Trophoblast cell (in vitro differentiated cells and primary cell): Measurements from ENCODE around the gene CYP46A1.

Experiments
- DNase-seq, 2 donors: peaks; one replicate each; pipeline ENCODE4 v3.0.0-alpha.2; 2016
- H2AFZ ChIP-seq: 2 replicates; pipeline ENCODE4 v1.6.1; 2013; ENCODE audit warnings: low read length, moderate library complexity, mild to moderate bottlenecking; ENCODE audit not compliant: insufficient read depth, poor library complexity
- H2AK5ac ChIP-seq: 2 replicates; pipeline ENCODE4 v1.6.1; 2013; ENCODE audit warnings: mild to moderate bottlenecking, low read length
- H2BK120ac ChIP-seq: 2 replicates; pipeline ENCODE4 v1.6.1; 2013; ENCODE audit warnings: low read length, mild to moderate bottlenecking, moderate library complexity; ENCODE audit not compliant: insufficient read depth, poor library complexity
- H2BK12ac ChIP-seq: 2 replicates; pipeline ENCODE4 v1.6.1; 2013; ENCODE audit warnings: mild to moderate bottlenecking, low read length, moderate library complexity
- H2BK5ac ChIP-seq: 2 replicates; pipeline ENCODE4 v1.6.1; 2013; ENCODE audit warnings: low read length, low read depth, moderate library complexity, mild to moderate bottlenecking; ENCODE audit not compliant: poor library complexity
- H3K14ac ChIP-seq: 2 replicates; pipeline ENCODE4 v1.6.1; 2013; ENCODE audit warnings: mild to moderate bottlenecking, low read length
- H3K18ac ChIP-seq: 2 replicates; pipeline ENCODE4 v1.6.1; 2013; ENCODE audit warnings: mild to moderate bottlenecking, low read length
- H3K23ac ChIP-seq: 2 replicates; pipeline ENCODE4 v1.6.1; 2013; ENCODE audit warnings: low read length
- H3K27ac ChIP-seq: 2 replicates; pipeline ENCODE4 v1.5.1; 2013; ENCODE audit warnings: low read depth, mild to moderate bottlenecking, inconsistent platforms, low read length, moderate library complexity
- H3K27me3 ChIP-seq: 2 replicates; pipeline ENCODE4 v1.6.1; 2013; ENCODE audit warnings: inconsistent platforms, mild to moderate bottlenecking, low read length, moderate library complexity; ENCODE audit not compliant: insufficient read depth
- H3K36me3 ChIP-seq, 2 experiments: 1 replicate in 1 of 2; 2 replicates in 1 of 2; pipeline ENCODE4 v1.6.1; 2013; ENCODE audit warnings: low read length in 2 of 2, mild to moderate bottlenecking in 2 of 2, moderate library complexity in 1 of 2; ENCODE audit not compliant: insufficient read depth in 2 of 2, control insufficient read depth in 1 of 2
- H3K4ac ChIP-seq: 2 replicates; pipeline ENCODE4 v1.6.1; 2013; ENCODE audit warnings: low read depth, mild to moderate bottlenecking, low read length, moderate library complexity
- H3K4me1 ChIP-seq, 2 experiments: 1 replicate in 1 of 2; 2 replicates in 1 of 2; pipeline ENCODE4 v1.6.1; 2013; ENCODE audit warnings: low read length in 2 of 2, mild to moderate bottlenecking in 2 of 2, moderate library complexity in 1 of 2; ENCODE audit not compliant: insufficient read depth in 2 of 2, control insufficient read depth in 1 of 2
- H3K4me2 ChIP-seq: 2 replicates; pipeline ENCODE4 v1.6.1; 2013; ENCODE audit warnings: inconsistent platforms, mild to moderate bottlenecking, low read length, moderate library complexity
- H3K4me3 ChIP-seq: 2 replicates; pipeline ENCODE4 v1.5.1; 2013; ENCODE audit warnings: mild to moderate bottlenecking, low read depth, low read length, inconsistent platforms
- H3K79me1 ChIP-seq: one replicate; pipeline ENCODE4 v1.6.1; 2013; ENCODE audit warnings: low read length
- H3K79me2 ChIP-seq: 2 replicates; pipeline ENCODE4 v1.6.1; 2013; ENCODE audit warnings: low read length, mild to moderate bottlenecking; ENCODE audit not compliant: control insufficient read depth, insufficient read depth, poor library complexity
- H3K9ac ChIP-seq: 2 replicates; pipeline ENCODE4 v1.6.1; 2013; ENCODE audit warnings: mild to moderate bottlenecking, low read length
- H3K9me3 ChIP-seq: 2 replicates; pipeline ENCODE4 v1.6.1; 2013; ENCODE audit warnings: low read depth, mild to moderate bottlenecking, control low read depth, inconsistent platforms, low read length; ENCODE audit not compliant: insufficient read depth
- H4K12ac ChIP-seq: 2 replicates; pipeline ENCODE4 v1.6.1; 2013; ENCODE audit warnings: low read depth, mild to moderate bottlenecking, low read length, moderate library complexity
- H4K8ac ChIP-seq: 2 replicates; pipeline ENCODE4 v1.6.1; 2013; ENCODE audit warnings: low read depth, mild to moderate bottlenecking, low read length, moderate library complexity
- H4K91ac ChIP-seq: one replicate; pipeline ENCODE4 v1.6.1; 2013; ENCODE audit warnings: low read depth, mild to moderate bottlenecking, low read length, moderate library complexity
- WGBS: extraction: QIAGEN DNeasy Blood & Tissue Kit; methylation state at CpG from one replicate; pipeline ENCODE4 v1.1.7; 2013; ENCODE audit warnings: missing lambda C conversion rate; ENCODE audit not compliant: insufficient read length, insufficient coverage; ENCODE audit errors: extremely low coverage; 5-methylcytosine and 5-hydroxymethylcytosine counted together

CYP46A1 gene

GRCh38 chr14:99764222-99764706 lies 80.2 kb downstream of the CYP46A1 start:
- Histone ChIP-seq H2AFZ (no peak overlapping the region), H3K27ac (no peak overlapping the region), H2BK5ac (no peak overlapping the region), H3K27me3 (no peaks in the 10 kb centered on the region), H3K79me1 (no peaks in the 10 kb centered on the region), H2BK120ac (no peak overlapping the region), H3K4ac (no peak overlapping the region), H3K79me2 (no peaks in the 10 kb centered on the region), H4K91ac (no peak overlapping the region), H4K12ac (no peak overlapping the region), H4K8ac (no peak overlapping the region), H2AK5ac (no peak overlapping the region), H3K14ac (no peak overlapping the region), H3K23ac (no peak overlapping the region), H3K9ac (no peak overlapping the region), H3K4me1 (no peaks in the 10 kb centered on the region), H3K4me3 (no peak overlapping the region), H3K36me3 (no peaks in the 10 kb centered on the region), H3K4me2 (no peak overlapping the region), H3K18ac (no peak overlapping the region), H2BK12ac (no peak overlapping the region), H3K9me3 (no peaks in the 10 kb centered on the region)
- no peak for DNase-seq
- WGBS, result no CpG with 5 or more reads among the region's 11 CpGs

DNA sequence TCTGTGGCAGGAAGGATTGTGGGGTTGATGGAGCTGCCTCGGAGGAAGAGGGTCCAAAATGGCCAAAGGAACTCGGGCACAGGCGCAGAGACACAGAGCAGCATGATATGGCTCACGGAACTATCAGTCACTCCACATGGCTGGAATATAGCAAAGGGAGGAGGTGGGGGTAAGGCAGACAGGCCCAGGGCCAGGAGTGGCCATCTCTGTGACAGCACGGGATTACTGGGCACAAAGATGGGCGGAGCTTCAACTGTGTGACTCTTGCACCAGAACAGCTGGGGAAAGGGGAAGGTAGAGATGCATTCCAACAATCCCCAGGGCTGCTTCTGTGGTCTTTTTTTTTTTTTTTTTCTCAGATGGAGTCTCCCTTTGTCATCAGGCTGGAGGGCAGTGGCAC lies 84.3 kb downstream of the CYP46A1 start:
- Histone ChIP-seq H3K79me2 (no peaks in the 10 kb centered on the region), H3K27ac (no peak overlapping the region), H2AFZ (no peak overlapping the region), H3K9ac (no peak overlapping the region), H2BK12ac (no peak overlapping the region), H2BK120ac (no peak overlapping the region), H3K23ac (no peak overlapping the region), H3K4me2 (no peak overlapping the region), H3K14ac (no peak overlapping the region), H2AK5ac (no peak overlapping the region), H3K9me3 (no peaks in the 10 kb centered on the region), H4K91ac (no peak overlapping the region), H3K36me3 (no peaks in the 10 kb centered on the region), H3K79me1 (no peaks in the 10 kb centered on the region), H3K4ac (no peak overlapping the region), H3K18ac (no peak overlapping the region), H3K4me1 (peaks cover under 1 to 7% of the 10 kb centered on the region in 2 experiments), H4K8ac (no peak overlapping the region), H3K27me3 (no peaks in the 10 kb centered on the region), H2BK5ac (no peak overlapping the region), H4K12ac (no peak overlapping the region), H3K4me3 (no peak overlapping the region)
- WGBS, result no CpG with 5 or more reads among the region's 6 CpGs
- DNase-seq, result no peak

GRCh38 chr14:99769123-99769522 lies 85.0 kb downstream of the CYP46A1 start:
- no peaks in the 10 kb centered on the region for H3K79me1 ChIP-seq
- no peak overlapping the region for H3K18ac ChIP-seq
- no peak overlapping the region for H3K4ac ChIP-seq
- no peak for DNase-seq
- no peak overlapping the region for H3K14ac ChIP-seq
- H2BK5ac ChIP-seq, result no peak overlapping the region
- H2AK5ac ChIP-seq, result no peak overlapping the region
- H4K12ac ChIP-seq, result no peak overlapping the region
- H3K4me1 ChIP-seq, result peaks cover 6 to 11% of the 10 kb centered on the region in 2 experiments
- WGBS, result no CpG with 5 or more reads among the region's 6 CpGs
- no peak overlapping the region for H2AFZ ChIP-seq
- H3K27ac ChIP-seq, result no peak overlapping the region
- no peaks in the 10 kb centered on the region for H3K27me3 ChIP-seq
- H3K23ac ChIP-seq, result no peak overlapping the region
- H2BK120ac ChIP-seq, result no peak overlapping the region
- no peaks in the 10 kb centered on the region for H3K9me3 ChIP-seq
- no peak overlapping the region for H4K8ac ChIP-seq
- H3K9ac ChIP-seq, result no peak overlapping the region
- H3K4me2 ChIP-seq, result no peak overlapping the region
- no peak overlapping the region for H2BK12ac ChIP-seq
- no peak overlapping the region for H4K91ac ChIP-seq
- no peaks in the 10 kb centered on the region for H3K79me2 ChIP-seq
- H3K36me3 ChIP-seq, result no peaks in the 10 kb centered on the region
- H3K4me3 ChIP-seq, result no peak overlapping the region

DNA sequence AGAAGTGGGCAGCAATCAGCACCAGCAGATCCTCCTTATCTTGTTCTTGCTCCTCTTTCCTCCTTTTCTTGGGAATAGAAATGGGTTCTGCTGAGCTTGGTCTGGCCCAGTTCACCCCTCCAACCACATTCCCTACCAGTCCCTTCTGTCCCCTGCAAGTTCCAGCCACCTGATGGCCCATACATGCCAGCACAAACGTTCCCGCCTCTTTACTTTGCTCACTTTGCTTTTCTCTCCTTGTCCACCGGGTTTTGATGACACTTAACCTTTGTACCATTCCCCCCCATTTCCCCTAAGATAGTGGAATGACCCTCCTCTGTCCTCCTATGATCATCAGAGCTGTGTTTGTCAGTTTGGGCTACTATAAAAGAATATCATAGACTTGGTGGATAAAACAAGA lies 85.7 kb downstream of the CYP46A1 start:
- Histone ChIP-seq H3K79me2 (no peaks in the 10 kb centered on the region), H3K36me3 (no peaks in the 10 kb centered on the region), H3K14ac (no peak overlapping the region), H2BK12ac (no peak overlapping the region), H4K8ac (no peak overlapping the region), H3K27me3 (no peaks in the 10 kb centered on the region), H2AK5ac (no peak overlapping the region), H3K4me3 (no peak overlapping the region), H3K79me1 (no peaks in the 10 kb centered on the region), H3K9me3 (no peaks in the 10 kb centered on the region), H2BK120ac (no peak overlapping the region), H3K23ac (no peak overlapping the region), H3K4me2 (no peak overlapping the region), H3K27ac (no peak overlapping the region), H2BK5ac (no peak overlapping the region), H4K91ac (no peak overlapping the region), H4K12ac (no peak overlapping the region), H3K9ac (no peak overlapping the region), H3K18ac (no peak overlapping the region), H2AFZ (no peak overlapping the region), H3K4ac (no peak overlapping the region), H3K4me1 (peaks cover 6 to 11% of the 10 kb centered on the region in 2 experiments)
- DNase-seq, result no peak
- no CpG with 5 or more reads among the region's 3 CpGs for WGBS
